ENCODE results near the gene TAS2R7. TPM values are rescaled to one million over a fixed set of nuclear protein-coding genes. Genes with fewer than 3 reads are reported as not detected.

Gene TAS2R7
- total and polyA plus RNA-seq, 11 donors, result not detected

GRCh38 chr12:10824957-10825356, 22.5 kb upstream of the TAS2R7 start:
- WGBS, 4 donors, result 83 to 87% (median 85%) methylated on average over 3 of the region's 3 CpGs
- intact Hi-C loops (cut with DNase I), result no loop called here
- H3K4me1 ChIP-seq, result no peaks in the 10 kb centered on the region
- H3K27ac ChIP-seq, result no peak overlapping the region
- H3K36me3 ChIP-seq, result no peaks in the 10 kb centered on the region
- no peak for DNase-seq
- no peak overlapping the region for H3K4me3 ChIP-seq
- no peak for ATAC-seq
- H3K9me3 ChIP-seq, result no peaks in the 10 kb centered on the region
- H3K27me3 ChIP-seq, result no peaks in the 10 kb centered on the region
- no peak for TF ChIP-seq POLR2A (IDR thresholded peaks at IDR 0.05)
- TF ChIP-seq, protein P1, sequence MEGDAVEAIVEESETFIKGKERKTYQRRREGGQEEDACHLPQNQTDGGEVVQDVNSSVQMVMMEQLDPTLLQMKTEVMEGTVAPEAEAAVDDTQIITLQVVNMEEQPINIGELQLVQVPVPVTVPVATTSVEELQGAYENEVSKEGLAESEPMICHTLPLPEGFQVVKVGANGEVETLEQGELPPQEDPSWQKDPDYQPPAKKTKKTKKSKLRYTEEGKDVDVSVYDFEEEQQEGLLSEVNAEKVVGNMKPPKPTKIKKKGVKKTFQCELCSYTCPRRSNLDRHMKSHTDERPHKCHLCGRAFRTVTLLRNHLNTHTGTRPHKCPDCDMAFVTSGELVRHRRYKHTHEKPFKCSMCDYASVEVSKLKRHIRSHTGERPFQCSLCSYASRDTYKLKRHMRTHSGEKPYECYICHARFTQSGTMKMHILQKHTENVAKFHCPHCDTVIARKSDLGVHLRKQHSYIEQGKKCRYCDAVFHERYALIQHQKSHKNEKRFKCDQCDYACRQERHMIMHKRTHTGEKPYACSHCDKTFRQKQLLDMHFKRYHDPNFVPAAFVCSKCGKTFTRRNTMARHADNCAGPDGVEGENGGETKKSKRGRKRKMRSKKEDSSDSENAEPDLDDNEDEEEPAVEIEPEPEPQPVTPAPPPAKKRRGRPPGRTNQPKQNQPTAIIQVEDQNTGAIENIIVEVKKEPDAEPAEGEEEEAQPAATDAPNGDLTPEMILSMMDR (IDR thresholded peaks at IDR 0.05), result no peak

GRCh38 chr12:10811883-10812536, 9.6 kb upstream of the TAS2R7 start:
- ATAC-seq, result no peak

GRCh38 chr12:10810068-10810467, 7.6 kb upstream of the TAS2R7 start, which contains the start of gene TAS2R9:
TAS2R9 (minus strand) TSS chr12:10810168; CDS start chr12:10810075, 93 bp downstream.
- intact Hi-C loops (cut with DNase I), result no loop called here
- H3K36me3 ChIP-seq, result no peaks in the 10 kb centered on the region
- H3K9me3 ChIP-seq, result peaks cover 0 to 6% (median 0%) of the 10 kb centered on the region in 12 donors
- H3K27ac ChIP-seq, result no peak within 1 kb of the TSS
- no peak within 1 kb of the TSS for H3K4me3 ChIP-seq
- H3K4me1 ChIP-seq, result no peaks in the 10 kb centered on the region
- TF ChIP-seq, protein P1 (IDR thresholded peaks at IDR 0.05), result no peak
- no peak for TF ChIP-seq POLR2A (IDR thresholded peaks at IDR 0.05)
- no peaks in the 10 kb centered on the region for H3K27me3 ChIP-seq
- ATAC-seq, result no peak
- DNase-seq, result no peak

More at GRCh38 chr12:10811883-10812536, 9.6 kb upstream of the TAS2R7 start:
- H3K27me3 ChIP-seq, result no peaks in the 10 kb centered on the region
- no peak for DNase-seq
- 80 to 85% (median 82%) methylated on average over 3 of the region's 3 CpGs for WGBS, 4 donors
- no peak overlapping the region for H3K4me3 ChIP-seq
- TF ChIP-seq, protein P1 (IDR thresholded peaks at IDR 0.05), result no peak
- TF ChIP-seq POLR2A (IDR thresholded peaks at IDR 0.05), result no peak
- H3K4me1 ChIP-seq, result no peaks in the 10 kb centered on the region
- intact Hi-C loops (cut with DNase I), result no loop called here
- peaks cover 0 to 9% (median 0%) of the 10 kb centered on the region in 12 donors for H3K9me3 ChIP-seq
- H3K27ac ChIP-seq, result no peak overlapping the region
- no peaks in the 10 kb centered on the region for H3K36me3 ChIP-seq

DNA sequence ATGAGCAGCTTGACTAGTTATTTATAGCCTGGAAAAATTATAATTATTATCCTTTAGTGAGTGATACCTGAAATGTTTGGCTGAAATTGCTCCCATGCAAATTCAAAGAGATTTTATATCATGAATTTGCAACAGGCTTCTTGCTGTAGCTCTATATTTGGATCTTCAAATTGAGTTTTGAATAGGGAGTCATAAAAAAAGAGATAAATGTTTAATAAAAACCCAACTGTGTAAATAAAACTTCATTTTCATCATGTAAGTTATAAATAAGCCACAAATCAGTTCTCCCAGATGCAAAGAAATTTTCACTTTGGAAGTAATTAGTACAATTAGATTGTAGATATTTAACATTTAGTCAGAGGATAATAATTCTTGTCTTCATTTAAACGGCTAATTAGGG, 4.8 kb upstream of the TAS2R7 start, which contains the start of gene TAS2R8:
Gene TAS2R8, minus strand, starts transcription at position 101 of the 400 bp plus-strand sequence. CDS start 306 bp downstream, outside the sequence.
- TF ChIP-seq POLR2A (IDR thresholded peaks at IDR 0.05), result no peak
- TF ChIP-seq, protein P1 (IDR thresholded peaks at IDR 0.05), result no peak
- Histone ChIP-seq H3K4me1 (no peaks in the 10 kb centered on the region), H3K27ac (no peak within 1 kb of the TSS), H3K36me3 (no peaks in the 10 kb centered on the region), H3K4me3 (no peak within 1 kb of the TSS), H3K9me3 (no peaks in the 10 kb centered on the region), H3K27me3 (no peaks in the 10 kb centered on the region)
- DNase-seq, result no peak
- no peak for ATAC-seq
- 68 to 74% (median 69%) methylated on average over 1 of the region's 1 CpG for WGBS, 4 donors
- intact Hi-C loops (cut with DNase I), result no loop called here
